Erythroblast (primary cell): ENCODE measurements around the gene PHACTR3.

Experiments
- DNase-seq, 2 experiments: peaks; one replicate each; lab custom pipeline; 2025; lab: John Stamatoyannopoulos, UW
- GATA1 ChIP-seq: IDR thresholded peaks from 2 replicates; pipeline ENCODE4 v1.6.1; 2011; ENCODE audit warnings: low read depth, mild to moderate bottlenecking, control low read depth, low read length, moderate library complexity
- POLR2A ChIP-seq: IDR thresholded peaks from 2 replicates; pipeline ENCODE4 v1.6.1; 2011; ENCODE audit warnings: mild to moderate bottlenecking, low read length

Gene PHACTR3

GRCh38 chr20:59648466-59649070 is 44.2 kb downstream of the PHACTR3 start:
- TF ChIP-seq GATA1 = no peak
- no peak for TF ChIP-seq POLR2A
- DNase-seq = no peak

GRCh38 chr20:59650418-59650817 is 46.1 kb downstream of the PHACTR3 start:
- no peak for DNase-seq
- TF ChIP-seq GATA1 (no peak), POLR2A (no peak)

- no peak for DNase-seq
- TF ChIP-seq GATA1 (no peak), POLR2A (no peak)
Measured at GRCh38 chr20:59652381-59652780, 48.0 kb downstream of the PHACTR3 start.

- DNase-seq = no peak
Measured at GRCh38 chr20:59656417-59656816, 52.1 kb downstream of the PHACTR3 start.

GRCh38 chr20:59657459-59658046 is 53.2 kb downstream of the PHACTR3 start:
- TF ChIP-seq GATA1 (no peak), POLR2A (no peak)
- no peak for DNase-seq

More at GRCh38 chr20:59656417-59656816, 52.1 kb downstream of the PHACTR3 start:
- no peak for TF ChIP-seq POLR2A
- TF ChIP-seq GATA1 = no peak

- DNase-seq = no peak
- TF ChIP-seq GATA1 (no peak), POLR2A (no peak)
Measured at GRCh38 chr20:59660471-59660870, 56.1 kb downstream of the PHACTR3 start.

GRCh38 chr20:59661153-59661552 is 56.8 kb downstream of the PHACTR3 start:
- no peak for DNase-seq
- TF ChIP-seq POLR2A = no peak
- TF ChIP-seq GATA1 = no peak

- no peak for DNase-seq
- no peak for TF ChIP-seq POLR2A
- TF ChIP-seq GATA1 = no peak
Measured at GRCh38 chr20:59661621-59662020, 57.3 kb downstream of the PHACTR3 start.

- DNase-seq = no peak
- TF ChIP-seq POLR2A = no peak
- no peak for TF ChIP-seq GATA1
Measured at GRCh38 chr20:59662161-59662560, 57.8 kb downstream of the PHACTR3 start.

- TF ChIP-seq GATA1 = no peak
- no peak for TF ChIP-seq POLR2A
- DNase-seq = no peak
Measured at GRCh38 chr20:59662856-59663512, 58.6 kb downstream of the PHACTR3 start.

- TF ChIP-seq POLR2A = no peak
- no peak for TF ChIP-seq GATA1
- no peak for DNase-seq
Measured at GRCh38 chr20:59663513-59664060, 59.2 kb downstream of the PHACTR3 start.

- TF ChIP-seq POLR2A (no peak), GATA1 (no peak)
- no peak for DNase-seq
Measured at GRCh38 chr20:59664421-59664941, 60.1 kb downstream of the PHACTR3 start.

- no peak for DNase-seq
- TF ChIP-seq POLR2A (no peak), GATA1 (no peak)
Measured at GRCh38 chr20:59665656-59666555, 61.6 kb downstream of the PHACTR3 start.

- no peak for DNase-seq
- TF ChIP-seq POLR2A = no peak
- no peak for TF ChIP-seq GATA1
Measured at GRCh38 chr20:59666586-59666985, 62.2 kb downstream of the PHACTR3 start.
